ENCODE data around the gene TMEM8B.

The TMEM8B gene

GRCh38 chr9:35842020-35842745 lies 13.2 kb downstream of the TMEM8B start:
- no peak for DNase-seq

DNA sequence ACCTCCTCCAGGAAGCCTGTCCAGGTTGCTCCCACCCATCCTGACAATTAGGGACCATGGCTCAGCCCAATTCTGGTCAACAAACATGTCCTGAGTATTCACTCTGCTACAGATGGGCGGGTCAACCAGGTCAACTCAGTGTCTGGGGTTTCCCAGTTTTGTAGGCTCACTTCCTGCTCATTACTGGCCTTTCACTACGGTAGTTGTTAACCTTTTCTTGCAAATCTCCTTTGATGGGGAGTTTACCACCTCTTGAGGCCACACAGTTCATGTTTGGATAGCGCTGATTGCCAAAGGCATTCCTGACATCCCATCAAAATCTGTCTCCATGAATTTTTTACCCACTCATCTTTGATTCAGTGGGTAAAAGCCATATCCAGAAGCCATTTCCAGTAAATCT lies 13.8 kb downstream of the TMEM8B start:
- no peak for DNase-seq

DNA sequence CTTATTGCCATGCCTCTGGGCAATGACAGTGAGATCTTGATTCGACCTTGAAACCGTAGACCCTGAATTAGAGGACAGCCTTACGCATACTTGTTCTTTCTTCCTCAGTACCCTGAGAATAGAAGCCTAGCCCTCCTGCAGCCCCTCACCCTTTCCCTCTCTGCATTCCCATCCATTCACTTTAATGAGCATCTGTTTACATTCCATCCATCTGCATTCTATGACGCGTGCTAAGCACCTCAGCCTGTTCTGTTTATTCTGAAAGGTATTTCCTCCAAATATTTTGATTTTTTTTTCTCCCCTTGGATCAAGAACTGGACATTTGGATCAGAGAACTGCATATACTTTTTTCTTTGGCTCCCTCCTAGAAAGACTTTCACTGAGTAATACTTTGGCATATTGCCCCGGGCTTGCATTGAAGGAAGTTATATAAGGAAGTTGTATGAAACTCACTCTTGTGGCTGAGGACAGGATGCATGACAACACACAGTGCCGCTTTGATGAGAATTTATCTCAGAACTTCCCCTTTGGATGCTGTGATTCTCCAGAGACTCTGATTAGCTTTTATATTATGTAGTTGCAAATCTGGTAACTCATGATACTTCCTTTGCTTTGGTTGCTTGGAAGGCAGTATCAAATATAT lies 15.7 kb downstream of the TMEM8B start:
- peak; percentile 26 for DNase-seq

GRCh38 chr9:35845824-35846771 lies 17.1 kb downstream of the TMEM8B start:
- no peak for DNase-seq

DNA sequence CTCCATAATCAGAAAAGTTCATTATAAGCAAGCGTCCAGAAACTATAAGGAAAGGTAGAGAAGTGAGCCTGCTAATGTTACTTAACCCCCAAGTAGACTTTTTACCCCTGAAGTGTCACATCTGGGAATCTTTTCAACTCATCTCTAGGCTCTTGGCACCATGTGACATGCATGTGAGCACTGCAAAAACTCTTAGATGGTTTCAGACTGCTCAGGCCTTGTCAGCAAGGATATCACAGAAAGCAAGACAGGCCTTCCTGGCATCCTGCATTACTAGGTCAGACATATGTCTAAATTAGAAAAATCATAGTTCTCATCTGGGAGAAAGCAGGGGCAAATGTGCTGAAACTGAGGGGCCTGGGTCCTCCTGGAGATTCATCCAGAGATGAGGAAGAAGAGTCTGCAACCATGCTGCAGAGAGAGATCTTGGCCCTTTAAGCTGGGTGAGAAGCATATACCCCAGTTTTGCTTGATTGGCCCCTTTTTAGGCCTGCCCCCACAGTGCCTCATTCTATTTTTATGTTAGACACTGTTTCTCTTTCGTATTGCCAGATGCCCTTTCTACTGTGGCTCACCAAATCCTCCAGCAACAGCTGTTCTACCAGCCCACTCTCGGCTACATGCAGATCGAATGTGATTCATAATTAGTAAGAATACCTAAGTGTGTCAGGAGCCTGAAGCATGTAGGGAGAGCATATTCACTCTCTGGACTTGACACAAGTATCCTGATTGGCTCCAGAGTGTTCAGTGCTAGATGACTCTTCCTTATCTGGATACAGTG lies 19.0 kb downstream of the TMEM8B start:
- DNase-seq = no peak

GRCh38 chr9:35852267-35852815 lies 23.3 kb downstream of the TMEM8B start:
- DNase-seq = no peak

DNA sequence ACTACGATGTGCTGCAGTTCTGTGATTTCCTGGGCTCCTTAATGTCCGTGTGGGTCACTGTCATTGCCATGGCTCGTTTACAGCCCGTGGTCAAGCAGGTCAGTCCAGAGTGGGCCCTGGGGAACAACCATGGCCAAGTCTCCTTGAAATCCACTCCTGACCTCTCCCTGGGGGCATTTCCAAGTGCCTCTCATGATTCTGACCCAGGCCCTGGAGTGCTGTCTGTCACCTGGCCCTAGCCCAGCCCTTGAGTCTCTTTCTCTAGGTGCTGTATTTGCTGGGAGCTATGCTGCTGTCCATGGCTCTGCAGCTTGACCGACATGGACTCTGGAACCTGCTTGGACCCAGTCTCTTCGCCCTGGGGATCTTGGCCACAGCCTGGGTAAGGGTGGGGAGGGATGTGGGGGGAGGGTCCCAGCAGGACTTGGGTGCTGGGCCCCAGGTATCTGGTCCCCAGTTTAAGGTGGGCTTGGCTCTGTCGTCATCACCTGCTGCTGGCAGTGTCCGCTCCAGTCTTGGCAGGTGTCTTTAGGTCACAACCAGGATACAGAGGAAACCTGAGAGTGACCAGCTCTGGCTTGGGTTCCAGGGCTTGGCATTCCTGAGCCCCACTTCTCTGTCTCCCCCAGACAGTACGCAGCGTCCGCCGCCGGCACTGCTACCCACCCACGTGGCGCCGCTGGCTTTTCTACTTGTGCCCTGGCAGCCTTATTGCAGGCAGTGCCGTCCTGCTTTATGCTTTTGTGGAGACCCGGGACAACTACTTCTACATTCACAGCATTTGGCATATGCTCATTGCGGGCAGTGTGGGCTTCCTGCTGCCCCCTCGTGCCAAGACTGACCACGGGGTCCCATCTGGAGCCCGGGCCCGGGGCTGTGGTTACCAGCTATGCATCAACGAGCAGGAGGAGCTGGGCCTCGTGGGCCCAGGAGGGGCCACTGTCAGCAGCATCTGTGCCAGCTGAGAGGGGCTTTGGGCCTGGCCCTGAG lies 24.1 kb downstream of the TMEM8B start:
- no peak for DNase-seq

DNA sequence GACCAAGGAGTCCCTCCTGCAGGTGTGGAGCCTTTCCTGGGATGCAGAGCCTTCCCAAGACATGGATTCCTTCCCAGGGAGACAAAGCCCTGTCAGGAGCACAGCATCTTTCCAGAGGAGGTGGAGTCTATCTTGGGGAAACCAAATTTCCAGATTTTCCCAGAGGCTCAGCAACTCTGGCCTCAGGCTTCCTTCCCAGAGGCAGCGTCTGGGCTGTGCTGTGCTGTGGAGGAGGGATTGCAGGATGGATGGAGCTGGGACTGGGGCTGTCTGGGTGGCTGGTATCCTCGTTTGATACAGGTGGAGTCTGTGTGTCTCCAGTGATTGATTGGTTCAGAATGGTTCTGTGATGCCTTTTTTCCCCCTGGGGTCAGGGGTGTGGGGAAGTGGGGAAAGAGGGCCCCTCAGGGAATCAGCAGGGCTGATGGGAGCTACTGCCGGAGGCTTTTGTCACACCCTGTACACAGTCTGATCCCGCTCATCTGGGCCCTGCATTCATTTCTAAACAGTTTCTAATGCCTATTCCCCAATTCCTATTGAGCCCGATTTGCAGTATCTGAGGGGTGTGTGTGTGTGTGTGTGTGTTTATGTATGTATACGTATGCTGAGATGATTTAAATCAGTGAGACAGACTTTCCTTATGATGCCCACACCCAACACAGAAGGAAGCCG lies 25.2 kb downstream of the TMEM8B start:
- DNase-seq = no peak

- DNase-seq = no peak
These were observed 27.2 kb downstream of the TMEM8B start for GRCh38 chr9:35856206-35856605.

DNA sequence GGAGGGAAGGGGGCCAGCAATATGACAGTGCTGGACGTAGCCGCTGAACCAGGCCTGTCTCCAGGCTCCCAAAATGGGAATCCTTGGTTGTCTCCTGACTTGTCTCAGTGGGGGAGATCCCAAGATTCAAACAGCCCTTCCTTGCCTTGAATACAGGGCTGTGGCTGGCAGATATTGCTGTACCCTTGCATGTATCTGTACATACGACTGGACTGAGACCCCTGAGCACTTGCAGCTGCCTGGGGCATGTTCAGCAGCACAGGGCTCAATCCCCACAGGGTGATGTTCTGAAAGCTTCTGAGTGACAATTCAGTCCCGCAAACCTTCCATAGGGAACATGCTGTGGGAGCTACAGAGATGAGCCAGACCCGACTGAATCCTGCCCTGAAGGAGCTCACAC lies 27.9 kb downstream of the TMEM8B start:
- DNase-seq = no peak

- DNase-seq = no peak
These were observed 29.4 kb downstream of the TMEM8B start for GRCh38 chr9:35858458-35858857.

GRCh38 chr9:35859310-35859989 lies 30.4 kb downstream of the TMEM8B start:
- no peak for DNase-seq

DNA sequence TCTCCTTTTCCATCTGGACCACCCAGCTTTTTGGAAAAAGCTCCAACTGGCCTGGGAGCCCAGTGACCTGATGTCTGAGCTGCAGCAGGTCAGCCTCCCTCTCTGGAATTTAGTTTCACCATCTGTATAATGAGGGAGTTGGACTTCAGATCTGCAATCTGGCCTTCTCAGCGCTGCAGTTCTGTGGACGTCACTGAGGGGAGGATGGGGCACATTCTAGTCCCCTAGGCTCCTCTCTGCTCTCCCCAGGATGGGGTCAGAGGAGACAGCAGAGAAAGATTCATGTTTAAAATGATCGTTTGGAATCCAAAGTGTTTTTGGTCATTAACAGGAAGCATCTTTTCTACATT lies 30.9 kb downstream of the TMEM8B start:
- DNase-seq = no peak

DNA sequence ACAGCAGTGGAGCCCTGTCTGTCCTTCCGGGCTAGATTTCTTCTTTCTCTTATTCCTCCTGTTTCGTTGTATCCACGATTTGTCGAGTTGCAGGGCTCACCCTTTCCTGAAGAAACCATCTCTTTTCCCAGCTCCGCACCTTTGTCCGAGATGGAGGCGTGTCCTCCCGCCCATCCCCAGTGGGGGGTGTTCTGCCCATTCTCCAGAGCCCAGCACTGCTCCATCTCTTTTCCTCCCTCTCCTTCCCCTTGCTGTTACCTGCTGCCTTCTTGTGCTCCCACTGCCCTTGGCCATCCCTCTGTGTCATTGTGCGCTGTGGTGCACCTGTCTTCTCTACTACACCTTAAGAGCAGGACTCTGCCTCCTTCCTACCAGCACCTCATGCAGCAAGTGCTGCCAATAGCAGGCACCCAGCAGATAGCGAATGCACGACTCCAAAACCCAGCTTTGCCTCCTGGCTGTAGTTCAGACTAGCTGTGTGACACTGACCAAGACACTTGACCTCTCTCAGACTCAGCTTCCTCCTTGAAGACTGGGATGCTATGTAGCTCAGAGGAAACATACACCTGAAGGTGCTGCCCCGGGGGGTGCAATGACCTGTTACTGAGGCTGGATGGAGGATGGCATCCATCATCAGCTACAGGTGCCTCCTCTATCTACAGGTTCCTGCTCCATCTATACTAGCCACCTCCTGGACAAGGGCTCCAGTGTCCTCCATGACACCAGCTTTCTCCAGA lies 32.3 kb downstream of the TMEM8B start:
- DNase-seq = no peak

- DNase-seq = no peak
These were observed 33.3 kb downstream of the TMEM8B start for GRCh38 chr9:35862328-35862727.

DNA sequence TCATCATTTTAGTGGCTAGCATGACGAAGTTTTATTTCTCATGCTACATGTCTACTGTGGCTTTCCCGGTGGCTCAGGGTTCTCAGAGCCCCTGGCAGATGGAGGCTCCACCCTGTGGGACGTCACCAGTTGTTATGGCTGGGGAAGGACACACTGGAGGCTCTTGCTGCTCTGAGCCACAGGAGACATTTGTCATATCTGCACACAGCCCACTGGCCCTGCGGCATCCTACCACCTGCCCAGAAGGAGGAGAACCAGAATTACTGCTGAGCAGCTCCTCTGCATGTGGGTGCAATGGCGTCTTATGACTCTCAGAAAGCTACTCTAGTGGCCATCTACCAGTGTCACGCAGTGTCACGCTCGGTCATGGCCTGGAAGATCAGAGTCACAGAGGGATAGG lies 34.6 kb downstream of the TMEM8B start:
- no peak for DNase-seq

DNA sequence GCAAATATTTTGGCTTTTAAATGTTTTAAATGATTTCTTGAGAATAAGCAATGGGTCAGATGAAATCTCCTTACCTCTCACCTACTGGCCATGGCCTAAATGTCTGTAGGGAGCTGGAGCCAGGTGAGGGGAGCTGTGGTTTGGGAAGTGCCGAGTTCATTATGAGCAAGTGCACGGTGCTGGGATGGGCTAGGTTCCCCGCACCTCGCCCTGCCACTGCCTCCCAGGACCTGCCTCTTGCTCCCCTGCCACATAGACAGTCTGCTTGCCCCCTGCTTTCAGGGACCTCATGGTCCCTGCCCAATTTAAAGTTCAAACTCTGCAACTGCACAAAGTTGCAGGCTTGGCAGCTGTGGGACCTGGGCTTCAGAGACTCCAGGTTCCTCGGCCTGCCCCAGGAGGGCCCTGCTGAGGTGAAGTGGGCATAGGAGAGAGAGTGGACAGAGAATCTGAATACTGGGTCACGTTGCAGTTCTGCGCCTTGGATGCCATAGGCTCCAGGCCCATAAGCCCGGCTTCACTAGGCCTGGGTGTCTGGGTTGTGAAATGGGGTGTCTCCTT lies 35.7 kb downstream of the TMEM8B start:
- no peak for DNase-seq

GRCh38 chr9:35867538-35867937 lies 38.5 kb downstream of the TMEM8B start:
- no peak for DNase-seq

DNA sequence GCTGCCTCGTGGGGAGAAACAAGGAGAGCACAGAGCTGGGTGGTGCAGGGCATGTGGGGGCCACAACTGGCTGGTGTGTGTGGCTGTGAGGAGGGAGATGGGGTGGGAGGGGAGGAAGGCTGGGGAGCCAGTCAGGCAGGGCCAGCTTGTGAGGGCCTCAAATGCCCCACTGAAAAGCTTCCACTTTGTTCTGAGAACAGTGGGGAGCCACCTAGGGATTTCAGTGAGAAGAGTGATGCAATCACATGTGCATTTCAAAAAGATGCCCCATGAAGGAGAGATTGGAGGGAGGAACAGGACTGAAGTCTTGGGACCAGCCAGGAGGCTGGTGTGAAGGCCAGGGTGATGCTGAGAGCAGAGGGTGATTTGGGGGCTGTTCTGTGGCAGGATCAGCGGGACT lies 39.9 kb downstream of the TMEM8B start:
- no peak for DNase-seq
